ENCODE data around the gene CLEC18B.
"Not testable (repeated sequence)": the region's sequence is repeated elsewhere in the genome, so short reads cannot be mapped to it uniquely, and the experiment has no call there.

The CLEC18B gene

GRCh38 chr16:74410981-74411380, 10.3 kb downstream of the CLEC18B start:
- not testable (repeated sequence) for FAIRE-seq; DNase-seq (ENCODE audit: insufficient read length, low spot score)

- FAIRE-seq; DNase-seq (ENCODE audit: insufficient read length, low spot score): not testable (repeated sequence)
Observed at GRCh38 chr16:74410057-74410957, 11.0 kb downstream of the CLEC18B start.

GRCh38 chr16:74409185-74409981, 11.9 kb downstream of the CLEC18B start:
- not testable (repeated sequence) for DNase-seq (ENCODE audit: insufficient read length, low spot score)

GRCh38 chr16:74407362-74407705, 13.9 kb downstream of the CLEC18B start:
- not testable (repeated sequence) for FAIRE-seq; DNase-seq (ENCODE audit: insufficient read length, low spot score)

More at GRCh38 chr16:74409185-74409981, 11.9 kb downstream of the CLEC18B start:
- FAIRE-seq: not testable (repeated sequence)

GRCh38 chr16:74406600-74407361, 14.5 kb downstream of the CLEC18B start:
- FAIRE-seq: not testable (repeated sequence)

GRCh38 chr16:74404148-74404933, 16.9 kb downstream of the CLEC18B start:
- not testable (repeated sequence) for DNase-seq (ENCODE audit: insufficient read length, low spot score); FAIRE-seq

More at GRCh38 chr16:74406600-74407361, 14.5 kb downstream of the CLEC18B start:
- DNase-seq (ENCODE audit: insufficient read length, low spot score): not testable (repeated sequence)

- DNase-seq (ENCODE audit: insufficient read length, low spot score); FAIRE-seq: not testable (repeated sequence)
Observed at GRCh38 chr16:74400238-74400637, 21.0 kb downstream of the CLEC18B start.

- FAIRE-seq; DNase-seq (ENCODE audit: insufficient read length, low spot score): not testable (repeated sequence)
Observed at GRCh38 chr16:74398212-74398895, 22.9 kb downstream of the CLEC18B start.

- DNase-seq (ENCODE audit: insufficient read length, low spot score); FAIRE-seq: not testable (repeated sequence)
Observed at GRCh38 chr16:74396521-74397017, 24.7 kb downstream of the CLEC18B start.

GRCh38 chr16:74394604-74395003, 26.7 kb downstream of the CLEC18B start:
- FAIRE-seq; DNase-seq (ENCODE audit: insufficient read length, low spot score): not testable (repeated sequence)

GRCh38 chr16:74394131-74394530, 27.1 kb downstream of the CLEC18B start:
- FAIRE-seq: not testable (repeated sequence)

GRCh38 chr16:74391454-74392050, 29.7 kb downstream of the CLEC18B start:
- not testable (repeated sequence) for FAIRE-seq; DNase-seq (ENCODE audit: insufficient read length, low spot score)

More at GRCh38 chr16:74394131-74394530, 27.1 kb downstream of the CLEC18B start:
- not testable (repeated sequence) for DNase-seq (ENCODE audit: insufficient read length, low spot score)

- FAIRE-seq; DNase-seq (ENCODE audit: insufficient read length, low spot score): not testable (repeated sequence)
Observed at GRCh38 chr16:74382339-74383034, 38.8 kb downstream of the CLEC18B start.

GRCh38 chr16:74373847-74374184, 47.5 kb downstream of the CLEC18B start:
- not testable (repeated sequence) for DNase-seq (ENCODE audit: insufficient read length, low spot score); FAIRE-seq

Data from D721Med (cell line).